ENCODE measurements around the gene TRAF2. TPM values are rescaled to one million over a fixed set of nuclear protein-coding genes. Genes with fewer than 3 reads are reported as not detected.

The TRAF2 gene
- total and polyA plus RNA-seq, 8 donors, result 5.5 to 248 (median 11.7) TPM

DNA sequence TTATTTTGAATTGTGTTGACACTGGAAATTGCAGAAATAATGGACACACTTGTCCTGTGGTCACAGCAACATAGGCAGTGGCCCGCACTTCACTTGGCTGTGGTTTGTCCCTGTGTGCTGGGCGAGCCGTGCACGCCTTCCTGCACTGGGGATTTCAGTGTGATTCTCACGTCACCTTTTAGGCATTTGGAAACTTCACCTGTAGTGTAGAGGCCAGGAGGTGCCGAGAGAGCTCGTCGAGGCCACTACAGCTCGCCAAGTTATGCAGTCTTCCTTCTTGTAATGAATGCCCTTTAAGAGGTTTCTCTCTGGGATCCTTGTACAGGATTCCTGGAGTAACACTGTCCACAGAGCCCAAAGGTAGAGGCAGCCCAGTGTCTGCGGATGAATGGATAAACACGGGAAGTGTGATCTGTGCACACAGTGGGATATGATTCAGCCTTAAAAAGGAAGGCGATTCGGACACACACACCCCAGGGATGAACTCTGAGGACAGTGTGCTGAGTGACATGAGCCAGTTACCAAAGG lies 14.7 kb downstream of the TRAF2 start:
- WGBS, 5 donors, result 44 to 70% (median 55%) methylated on average over 13 of the region's 13 CpGs
- Histone ChIP-seq H3K9me3 (no peaks in the 10 kb centered on the region), H3K27ac (peak overlapping the region; percentile 73 to 92 (median 84)), H3K27me3 (no peaks in the 10 kb centered on the region), H3K4me1 (peaks cover 34 to 61% (median 38%) of the 10 kb centered on the region in 4 donors), H3K4me3 (peak overlapping the region in 1 of 4 donors; percentile 31), H3K36me3 (peaks cover 3 to 46% (median 31%) of the 10 kb centered on the region in 4 donors)
- peak in 1 of 2 donors; percentile 36 for DNase-seq
- intact Hi-C loops (cut with DNase I; ENCODE audit: low total_unique reads), result no loop called here
- TF ChIP-seq, protein P1, sequence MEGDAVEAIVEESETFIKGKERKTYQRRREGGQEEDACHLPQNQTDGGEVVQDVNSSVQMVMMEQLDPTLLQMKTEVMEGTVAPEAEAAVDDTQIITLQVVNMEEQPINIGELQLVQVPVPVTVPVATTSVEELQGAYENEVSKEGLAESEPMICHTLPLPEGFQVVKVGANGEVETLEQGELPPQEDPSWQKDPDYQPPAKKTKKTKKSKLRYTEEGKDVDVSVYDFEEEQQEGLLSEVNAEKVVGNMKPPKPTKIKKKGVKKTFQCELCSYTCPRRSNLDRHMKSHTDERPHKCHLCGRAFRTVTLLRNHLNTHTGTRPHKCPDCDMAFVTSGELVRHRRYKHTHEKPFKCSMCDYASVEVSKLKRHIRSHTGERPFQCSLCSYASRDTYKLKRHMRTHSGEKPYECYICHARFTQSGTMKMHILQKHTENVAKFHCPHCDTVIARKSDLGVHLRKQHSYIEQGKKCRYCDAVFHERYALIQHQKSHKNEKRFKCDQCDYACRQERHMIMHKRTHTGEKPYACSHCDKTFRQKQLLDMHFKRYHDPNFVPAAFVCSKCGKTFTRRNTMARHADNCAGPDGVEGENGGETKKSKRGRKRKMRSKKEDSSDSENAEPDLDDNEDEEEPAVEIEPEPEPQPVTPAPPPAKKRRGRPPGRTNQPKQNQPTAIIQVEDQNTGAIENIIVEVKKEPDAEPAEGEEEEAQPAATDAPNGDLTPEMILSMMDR (IDR thresholded peaks at IDR 0.05), result no peak
- TF ChIP-seq POLR2AphosphoS5 (IDR thresholded peaks at IDR 0.05) (no peak), EP300 (IDR thresholded peaks at IDR 0.05) (no peak), POLR2A (IDR thresholded peaks at IDR 0.05) (no peak)

DNA sequence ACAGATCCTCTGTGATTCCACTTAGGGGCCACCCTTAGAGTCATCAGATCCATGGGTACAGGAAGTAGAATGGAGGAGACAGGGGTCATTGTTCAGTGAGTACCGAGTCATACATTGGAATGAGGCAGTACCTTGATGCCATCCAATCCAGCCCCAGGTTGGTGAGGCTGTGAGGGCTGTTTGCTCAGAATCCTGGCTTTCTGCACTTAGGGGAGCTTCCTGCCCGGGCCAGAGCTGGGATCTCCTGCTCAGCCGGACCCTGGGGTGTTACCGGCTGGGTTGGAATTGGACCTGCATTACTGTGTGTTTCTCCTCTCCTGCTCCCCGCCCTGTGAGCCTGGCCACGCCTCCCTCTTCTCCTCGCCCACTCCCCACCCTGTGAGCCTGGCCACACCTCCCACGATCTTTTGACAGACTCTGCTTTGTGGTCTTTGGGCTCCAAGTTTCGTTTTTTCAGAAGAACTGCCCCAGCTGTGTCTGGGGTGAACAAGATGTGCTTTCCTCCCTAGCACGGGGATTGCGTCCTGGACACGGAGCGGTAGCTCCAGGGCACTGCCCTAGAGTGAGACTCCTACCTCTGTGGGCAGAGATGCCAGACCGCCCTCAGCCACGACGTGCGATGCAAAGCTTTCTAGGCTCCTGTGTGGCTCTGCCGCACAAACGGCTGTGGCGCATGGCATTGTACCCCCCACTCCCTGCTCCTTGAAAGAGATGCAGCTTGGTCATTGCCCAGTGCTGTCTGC lies 15.4 kb downstream of the TRAF2 start:
- Histone ChIP-seq H3K36me3 (peaks cover 3 to 48% (median 35%) of the 10 kb centered on the region in 4 donors), H3K4me1 (peaks cover 34 to 61% (median 38%) of the 10 kb centered on the region in 4 donors), H3K27me3 (no peaks in the 10 kb centered on the region), H3K9me3 (no peaks in the 10 kb centered on the region), H3K4me3 (peak overlapping the region in 3 of 4 donors; percentile 13 to 31 (median 13)), H3K27ac (peak overlapping the region; percentile 73 to 92 (median 84))
- WGBS, 5 donors, result 11 to 28% (median 16%) methylated on average over 17 to 20 of the region's 20 CpGs
- TF ChIP-seq EP300 (IDR thresholded peaks at IDR 0.05), result no peak
- TF ChIP-seq POLR2AphosphoS5 (IDR thresholded peaks at IDR 0.05), result peak in 1 of 3 donors; percentile 21
- peak; percentile 57 to 64 for DNase-seq
- intact Hi-C loops (cut with DNase I; ENCODE audit: low total_unique reads), result no loop called here

DNA sequence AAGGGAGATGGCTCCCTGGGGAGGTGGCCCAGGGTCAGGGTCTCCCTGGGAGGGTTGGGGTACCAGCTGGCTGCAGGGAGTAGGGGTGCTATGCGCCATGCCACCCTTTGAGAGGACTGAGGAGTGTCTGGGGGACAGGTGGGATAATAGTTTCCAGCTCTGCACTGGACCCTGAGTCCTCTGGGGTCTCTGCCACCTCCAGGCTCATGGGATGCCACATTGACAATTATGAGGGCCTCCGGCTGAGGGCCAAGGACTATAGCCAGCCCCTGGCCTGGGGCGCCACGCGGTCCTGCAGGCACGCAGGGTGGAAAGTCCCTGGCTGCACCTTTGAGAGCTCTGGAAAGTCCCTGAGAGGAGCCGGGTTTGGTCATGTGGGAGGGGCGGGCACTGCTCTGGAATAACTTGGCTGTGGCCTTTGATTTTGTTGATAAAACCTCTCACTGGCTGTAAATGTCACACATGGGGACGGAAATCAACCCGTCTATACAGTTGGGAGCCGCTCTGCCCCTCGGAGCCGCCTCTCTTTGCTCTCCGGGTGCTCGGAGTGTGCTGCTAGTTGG lies 16.0 kb downstream of the TRAF2 start:
- peak; percentile 89 for DNase-seq
- peak in 2 of 3 donors; percentile 56 to 79 for TF ChIP-seq POLR2AphosphoS5 (IDR thresholded peaks at IDR 0.05)
- TF ChIP-seq, protein P1 (IDR thresholded peaks at IDR 0.05), result no peak
- TF ChIP-seq EP300 (IDR thresholded peaks at IDR 0.05), result no peak
- WGBS, 5 donors, result 9 to 25% (median 15%) methylated on average over 11 to 15 of the region's 15 CpGs

DNA sequence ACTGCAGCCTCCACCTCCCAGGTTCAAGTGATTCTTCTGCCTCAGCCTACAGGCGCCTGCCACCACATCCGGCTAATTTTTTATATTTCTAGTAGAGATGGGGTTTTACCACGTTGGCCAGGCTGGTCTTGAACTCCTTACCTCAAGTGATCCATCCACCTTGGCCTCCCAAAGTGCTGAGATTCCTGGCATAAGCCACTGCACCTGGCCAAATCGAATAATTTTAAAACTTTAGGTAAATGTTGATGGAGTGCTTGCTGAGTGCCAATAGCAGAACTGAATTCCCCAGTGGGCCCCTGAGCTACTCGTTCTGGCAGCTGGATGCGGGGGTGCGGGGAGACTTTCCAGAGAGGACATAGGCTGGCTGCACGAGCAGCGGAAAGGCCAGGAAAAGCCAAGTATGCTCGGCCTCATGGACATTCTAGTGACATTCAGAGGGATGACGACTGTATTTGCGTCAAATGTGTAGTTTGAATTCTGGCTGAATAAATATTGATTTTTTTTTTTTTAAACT lies 16.8 kb downstream of the TRAF2 start:
- H3K27ac ChIP-seq, result peak overlapping the region; percentile 73 to 92 (median 84)

More for the DNA sequence above, 16.0 kb downstream of the TRAF2 start:
- intact Hi-C loops (cut with DNase I; ENCODE audit: low total_unique reads), result no loop called here
- Histone ChIP-seq H3K27ac (peak overlapping the region; percentile 73 to 92 (median 84)), H3K27me3 (no peaks in the 10 kb centered on the region), H3K4me3 (peak overlapping the region in 3 of 4 donors; percentile 13 to 31 (median 13)), H3K9me3 (no peaks in the 10 kb centered on the region), H3K4me1 (peaks cover 34 to 61% (median 38%) of the 10 kb centered on the region in 4 donors), H3K36me3 (peaks cover 3 to 54% (median 42%) of the 10 kb centered on the region in 4 donors)

More for the DNA sequence above, 16.8 kb downstream of the TRAF2 start:
- peaks cover 9 to 62% (median 49%) of the 10 kb centered on the region in 4 donors for H3K36me3 ChIP-seq
- 23 to 43% (median 36%) methylated on average over 12 of the region's 12 CpGs for WGBS, 5 donors
- H3K4me1 ChIP-seq, result peaks cover 34 to 61% (median 38%) of the 10 kb centered on the region in 4 donors
- intact Hi-C loops (cut with DNase I; ENCODE audit: low total_unique reads), result no loop called here
- peak; percentile 55 to 74 for DNase-seq
- TF ChIP-seq POLR2AphosphoS5 (IDR thresholded peaks at IDR 0.05), result peak; percentile 13 to 36 (median 16)
- TF ChIP-seq, protein P1 (IDR thresholded peaks at IDR 0.05), result no peak
- no peaks in the 10 kb centered on the region for H3K27me3 ChIP-seq
- H3K9me3 ChIP-seq, result no peaks in the 10 kb centered on the region
- no peak overlapping the region for H3K4me3 ChIP-seq

Measured in stomach (tissue), 9 donors.